VCaP (cell line): ENCODE measurements around the gene GHRL.

ENCODE experiments used
- H3K27ac ChIP-seq: fragments of 450-650 bp; 2 replicates; pipeline ENCODE4 v1.5.1; 2017
- CTCF ChIP-seq: fragments of 450-650 bp; conservative IDR thresholded peaks from 2 replicates; pipeline ENCODE4 v1.5.1; 2017; ENCODE audit warnings: mild to moderate bottlenecking, moderate library complexity

Gene GHRL

GRCh38 chr3:10294030-10294586 lies 1.4 kb upstream of the GHRL start:
- H3K27ac ChIP-seq = no peak overlapping the region
- TF ChIP-seq CTCF = no peak

- H3K27ac ChIP-seq = no peak overlapping the region
- no peak for TF ChIP-seq CTCF
Measured at GRCh38 chr3:10291641-10292040, 1.1 kb downstream of the GHRL start.

- TF ChIP-seq CTCF = no peak
- H3K27ac ChIP-seq = no peak overlapping the region
Measured at GRCh38 chr3:10290481-10291176, 2.1 kb downstream of the GHRL start.

- H3K27ac ChIP-seq = no peak overlapping the region; the same call in 1 of the 2 replicates
- no peak for TF ChIP-seq CTCF
Measured at GRCh38 chr3:10289787-10290355, 2.9 kb downstream of the GHRL start.

GRCh38 chr3:10289077-10289476 lies 3.7 kb downstream of the GHRL start:
- H3K27ac ChIP-seq = peak overlapping the region; percentile 99; the same call in 1 of the 2 replicates
- TF ChIP-seq CTCF = no peak

GRCh38 chr3:10288575-10288960 lies 4.2 kb downstream of the GHRL start:
- H3K27ac ChIP-seq = peak overlapping the region; percentile 99; the same call in 1 of the 2 replicates
- no peak for TF ChIP-seq CTCF

- TF ChIP-seq CTCF = no peak
- H3K27ac ChIP-seq = peak overlapping the region; percentile 99
Measured at GRCh38 chr3:10287936-10288574, 4.7 kb downstream of the GHRL start.
